H9 (cell line): ENCODE measurements around the gene ACACA. TPM values are rescaled to one million over a fixed set of nuclear protein-coding genes. Genes with fewer than 3 reads are reported as not detected.

Experiments used
- DNase-seq: peaks from one replicate; pipeline ENCODE4 v3.0.0-alpha.2; 2017
- H2AFZ ChIP-seq: one replicate; pipeline ENCODE4 v1.6.1; 2013; ENCODE audit warnings: mild to moderate bottlenecking, low read length, control low read depth, moderate library complexity
- H2AK5ac ChIP-seq: 2 replicates; pipeline ENCODE4 v1.6.1; 2013; ENCODE audit warnings: low read length, control low read depth, mixed read lengths; ENCODE audit not compliant: insufficient read length
- H2BK120ac ChIP-seq: one replicate; pipeline ENCODE4 v1.6.1; 2013; ENCODE audit warnings: low read depth, mild to moderate bottlenecking, low read length, control low read depth, inconsistent platforms; ENCODE audit not compliant: poor library complexity, severe bottlenecking
- H2BK12ac ChIP-seq: 2 replicates; pipeline ENCODE4 v1.6.1; 2013; ENCODE audit warnings: low read length, control low read depth, mixed read lengths, low read depth; ENCODE audit not compliant: insufficient read length
- H2BK15ac ChIP-seq: 2 replicates; pipeline ENCODE4 v1.6.1; 2013; ENCODE audit warnings: low read depth, low read length, control low read depth
- H2BK20ac ChIP-seq: one replicate; pipeline ENCODE4 v1.6.1; 2013; ENCODE audit warnings: low read depth, mild to moderate bottlenecking, low read length, control low read depth, inconsistent platforms; ENCODE audit not compliant: poor library complexity, severe bottlenecking
- H2BK5ac ChIP-seq: 2 replicates; pipeline ENCODE4 v1.6.1; 2013; ENCODE audit warnings: low read length, control low read depth, mixed read lengths; ENCODE audit not compliant: insufficient read length
- H3K14ac ChIP-seq: 2 replicates; pipeline ENCODE4 v1.6.1; 2013; ENCODE audit warnings: low read length, control low read depth; ENCODE audit not compliant: insufficient read depth
- H3K18ac ChIP-seq: 2 replicates; pipeline ENCODE4 v1.6.1; 2013; ENCODE audit warnings: low read depth, mild to moderate bottlenecking, mixed read lengths, low read length, control low read depth; ENCODE audit not compliant: insufficient read length
- H3K23ac ChIP-seq: 2 replicates; pipeline ENCODE4 v1.6.1; 2013; ENCODE audit warnings: low read length, control low read depth, mixed read lengths, low read depth; ENCODE audit not compliant: insufficient read length
- H3K23me2 ChIP-seq: 2 replicates; pipeline ENCODE4 v1.6.1; 2013; ENCODE audit warnings: low read depth, mild to moderate bottlenecking, mixed read lengths, low read length, control low read depth; ENCODE audit not compliant: insufficient read length, poor library complexity, severe bottlenecking
- H3K27ac ChIP-seq: 2 replicates; pipeline ENCODE4 v1.5.1; 2013; ENCODE audit warnings: low read length, control low read depth, mixed read lengths, low read depth; ENCODE audit not compliant: insufficient read length
- H3K27me3 ChIP-seq: 2 replicates; pipeline ENCODE4 v1.6.1; 2013; ENCODE audit warnings: low read length, control low read depth, inconsistent platforms; ENCODE audit not compliant: insufficient read depth
- H3K4ac ChIP-seq: 2 replicates; pipeline ENCODE4 v1.6.1; 2013; ENCODE audit warnings: low read depth, mild to moderate bottlenecking, control low read depth, inconsistent platforms, low read length, moderate library complexity
- H3K4me1 ChIP-seq: 2 replicates; pipeline ENCODE4 v1.6.1; 2013; ENCODE audit warnings: low read length, control low read depth, inconsistent platforms; ENCODE audit not compliant: insufficient read depth
- H3K4me2 ChIP-seq: 2 replicates; pipeline ENCODE4 v1.6.1; 2013; ENCODE audit warnings: low read length, control low read depth, mixed read lengths; ENCODE audit not compliant: insufficient read length, insufficient read depth
- H3K56ac ChIP-seq: 2 replicates; pipeline ENCODE4 v1.6.1; 2013; ENCODE audit warnings: low read depth, mild to moderate bottlenecking, mixed read lengths, low read length, control low read depth; ENCODE audit not compliant: insufficient read length
- H3K79me1 ChIP-seq: 2 replicates; pipeline ENCODE4 v1.6.1; 2013; ENCODE audit warnings: low read depth, mild to moderate bottlenecking, moderate library complexity, low read length, control low read depth, inconsistent platforms; ENCODE audit not compliant: insufficient read depth, poor library complexity, severe bottlenecking
- H3K79me2 ChIP-seq: 2 replicates; pipeline ENCODE4 v1.6.1; 2013; ENCODE audit warnings: low read length, control low read depth, inconsistent platforms; ENCODE audit not compliant: insufficient read depth
- H3K9ac ChIP-seq: 2 replicates; pipeline ENCODE4 v1.6.1; 2013; ENCODE audit warnings: low read length, control low read depth, mixed read lengths; ENCODE audit not compliant: insufficient read length; ENCODE audit errors: extremely low read depth
- H3K9me3 ChIP-seq: one replicate; pipeline ENCODE4 v1.6.1; 2013; ENCODE audit warnings: low read depth, low read length, inconsistent platforms; ENCODE audit not compliant: control insufficient read depth
- H3T11ph ChIP-seq: one replicate; pipeline ENCODE4 v1.6.1; 2013; ENCODE audit warnings: mild to moderate bottlenecking, low read length, control low read depth, inconsistent platforms
- H4K20me1 ChIP-seq: one replicate; pipeline ENCODE4 v1.6.1; 2013; ENCODE audit not compliant: control insufficient read depth, insufficient read length, insufficient read depth
- H4K5ac ChIP-seq: 2 replicates; pipeline ENCODE4 v1.6.1; 2013; ENCODE audit warnings: low read depth, mild to moderate bottlenecking, mixed read lengths, low read length, control low read depth; ENCODE audit not compliant: insufficient read length
- H4K8ac ChIP-seq: replicated peaks from 2 replicates; pipeline ENCODE4 v1.6.1; 2013; ENCODE audit warnings: low read length, control low read depth, mixed read lengths, low read depth; ENCODE audit not compliant: insufficient read length
- H4K91ac ChIP-seq: 2 replicates; pipeline ENCODE4 v1.6.1; 2013; ENCODE audit warnings: low read depth, mild to moderate bottlenecking, moderate library complexity, mixed read lengths, low read length, control low read depth; ENCODE audit not compliant: insufficient read length
- H3K27ac Mint-ChIP-seq, 3 experiments: 2 replicates in 2 of 3; 3 replicates in 1 of 3; pipeline ENCODE4 v1.8.0; 2020 to 2021; ENCODE audit warnings: mixed read lengths in 3 of 3, mild to moderate bottlenecking in 1 of 3, moderate library complexity in 1 of 3
- H3K27me3 Mint-ChIP-seq: 2 replicates; pipeline ENCODE4 v1.8.0; 2021; ENCODE audit warnings: low read depth, mild to moderate bottlenecking, moderate library complexity, mixed read lengths
- H3K36me3 Mint-ChIP-seq, 3 experiments: 2 replicates in 2 of 3; 3 replicates in 1 of 3; pipeline ENCODE4 v1.8.0; 2020 to 2021; ENCODE audit warnings: low read depth in 3 of 3, mixed read lengths in 3 of 3; ENCODE audit not compliant: insufficient read depth in 1 of 3
- H3K4me1 Mint-ChIP-seq, 2 experiments: 2 replicates each; pipeline ENCODE4 v1.8.0; 2020; ENCODE audit warnings: mixed read lengths in 2 of 2
- H3K4me3 Mint-ChIP-seq, 2 experiments: 2 replicates in 1 of 2; 3 replicates in 1 of 2; pipeline ENCODE4 v1.8.0; 2020 to 2021; ENCODE audit warnings: mild to moderate bottlenecking in 2 of 2, mixed read lengths in 2 of 2, moderate library complexity in 1 of 2
- H3K9me3 Mint-ChIP-seq, 2 experiments: 2 replicates in 1 of 2; 3 replicates in 1 of 2; pipeline ENCODE4 v1.8.0; 2020; ENCODE audit warnings: mild to moderate bottlenecking in 2 of 2, mixed read lengths in 2 of 2, moderate library complexity in 1 of 2
- WGBS: extraction: QIAGEN DNeasy Blood & Tissue Kit; methylation state at CpG from one replicate; pipeline ENCODE4 v1.1.7; 2013; ENCODE audit warnings: missing lambda C conversion rate, low lambda C conversion rate, mixed read lengths; ENCODE audit not compliant: insufficient read length; ENCODE audit errors: extremely low coverage; 5-methylcytosine and 5-hydroxymethylcytosine counted together
- total RNA-seq: library from RNA; stranded (reverse); gene quantifications from 2 replicates; pipeline ENCODE4 v1.2.1, GENCODE V29; 2021
- TF ChIP-seq, protein P1 (sequence below): fragments of 200-600 bp; sonication (generic); conservative IDR thresholded peaks from 3 replicates; pipeline ENCODE4 v1.8.0; 2021; ENCODE audit warnings: antibody characterized with exemption, mild to moderate bottlenecking

ACACA gene
- total RNA-seq, 1 experiment from 2014 or later: 135 TPM

DNA sequence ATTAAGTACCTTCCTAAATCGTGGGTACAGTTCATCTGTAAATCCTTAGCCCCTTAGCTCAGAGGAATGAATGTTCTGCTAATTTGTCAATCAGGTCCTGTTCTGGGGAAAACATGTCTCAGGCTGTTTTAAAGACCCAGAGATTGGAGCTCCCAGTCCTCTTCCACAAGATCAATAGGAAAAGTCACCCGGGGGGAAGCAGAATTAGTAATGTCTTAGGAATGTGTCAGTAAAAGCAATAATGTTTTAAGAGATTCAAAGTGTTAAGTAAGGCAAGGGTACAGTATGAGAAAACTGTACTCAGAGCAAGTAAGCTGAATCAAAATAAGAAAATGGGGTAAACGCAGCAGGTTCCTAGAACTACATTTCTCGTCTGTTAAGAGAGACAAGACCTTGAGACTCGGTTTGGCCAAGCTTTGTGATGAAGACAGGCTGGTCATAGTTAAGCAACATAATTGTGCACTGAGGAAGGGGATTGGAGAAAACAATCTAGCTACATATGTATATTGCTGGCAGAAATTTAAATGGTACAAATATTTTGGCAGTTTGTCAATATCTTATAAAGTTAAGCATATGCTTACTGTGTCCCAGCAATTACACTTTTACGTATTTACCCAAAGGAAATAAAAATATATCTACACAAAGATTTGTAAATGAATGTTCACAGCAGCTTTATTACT, 223.7 kb downstream of the ACACA start:
- no peaks in the 10 kb centered on the region for H3K79me2 ChIP-seq
- WGBS: no CpG with 5 or more reads among the region's 6 CpGs
- no peak overlapping the region for H2AFZ ChIP-seq
- no peak overlapping the region for H3K4me2 ChIP-seq
- H3K4me3 Mint-ChIP-seq: no peak overlapping the region
- H2BK120ac ChIP-seq: no peak overlapping the region
- H3K27me3 ChIP-seq: no peaks in the 10 kb centered on the region
- no peaks in the 10 kb centered on the region for H3K9me3 ChIP-seq
- H3K56ac ChIP-seq: no peak overlapping the region
- H2BK15ac ChIP-seq: no peak overlapping the region
- H4K91ac ChIP-seq: no peak overlapping the region
- no peak overlapping the region for H3K27ac ChIP-seq
- no peaks in the 10 kb centered on the region for H3K27me3 Mint-ChIP-seq
- DNase-seq: no peak
- no peak overlapping the region for H3T11ph ChIP-seq
- H3K4ac ChIP-seq: no peak overlapping the region
- H2BK12ac ChIP-seq: no peak overlapping the region
- H3K18ac ChIP-seq: no peak overlapping the region
- no peaks in the 10 kb centered on the region for H3K79me1 ChIP-seq
- no peak overlapping the region for H2BK5ac ChIP-seq
- H3K14ac ChIP-seq: no peak overlapping the region
- no peaks in the 10 kb centered on the region for H3K9me3 Mint-ChIP-seq
- no peaks in the 10 kb centered on the region for H3K23me2 ChIP-seq
- H4K8ac ChIP-seq: no peak overlapping the region
- H3K9ac ChIP-seq: no peak overlapping the region
- no peak overlapping the region for H4K5ac ChIP-seq
- no peaks in the 10 kb centered on the region for H4K20me1 ChIP-seq
- H3K23ac ChIP-seq: no peak overlapping the region
- no peak overlapping the region for H2BK20ac ChIP-seq
- TF ChIP-seq, protein P1, sequence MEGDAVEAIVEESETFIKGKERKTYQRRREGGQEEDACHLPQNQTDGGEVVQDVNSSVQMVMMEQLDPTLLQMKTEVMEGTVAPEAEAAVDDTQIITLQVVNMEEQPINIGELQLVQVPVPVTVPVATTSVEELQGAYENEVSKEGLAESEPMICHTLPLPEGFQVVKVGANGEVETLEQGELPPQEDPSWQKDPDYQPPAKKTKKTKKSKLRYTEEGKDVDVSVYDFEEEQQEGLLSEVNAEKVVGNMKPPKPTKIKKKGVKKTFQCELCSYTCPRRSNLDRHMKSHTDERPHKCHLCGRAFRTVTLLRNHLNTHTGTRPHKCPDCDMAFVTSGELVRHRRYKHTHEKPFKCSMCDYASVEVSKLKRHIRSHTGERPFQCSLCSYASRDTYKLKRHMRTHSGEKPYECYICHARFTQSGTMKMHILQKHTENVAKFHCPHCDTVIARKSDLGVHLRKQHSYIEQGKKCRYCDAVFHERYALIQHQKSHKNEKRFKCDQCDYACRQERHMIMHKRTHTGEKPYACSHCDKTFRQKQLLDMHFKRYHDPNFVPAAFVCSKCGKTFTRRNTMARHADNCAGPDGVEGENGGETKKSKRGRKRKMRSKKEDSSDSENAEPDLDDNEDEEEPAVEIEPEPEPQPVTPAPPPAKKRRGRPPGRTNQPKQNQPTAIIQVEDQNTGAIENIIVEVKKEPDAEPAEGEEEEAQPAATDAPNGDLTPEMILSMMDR: no peak
- H3K4me1 Mint-ChIP-seq: peaks cover 2 to 8% of the 10 kb centered on the region in 2 experiments; a peak in 2 of 4 replicates
- peak overlapping the region in 1 of 3 experiments; percentile 3; a peak in 2 of 7 replicates for H3K27ac Mint-ChIP-seq
- H3K36me3 Mint-ChIP-seq: peaks cover 14 to 53% (median 46%) of the 10 kb centered on the region in 3 experiments
- no peak overlapping the region for H2AK5ac ChIP-seq
- no peaks in the 10 kb centered on the region for H3K4me1 ChIP-seq
